Fibroblast of mammary gland (primary cell): ENCODE results near the gene FBXO36.

ENCODE experiments used
- DNase-seq: peaks from one replicate; pipeline ENCODE4 v3.0.0-alpha.2; 2010; ENCODE audit warnings: low read depth
- H3K4me3 ChIP-seq: 2 replicates; pipeline ENCODE4 v1.5.1; 2011; ENCODE audit warnings: low read depth, mild to moderate bottlenecking, low read length, moderate library complexity; ENCODE audit not compliant: control insufficient read depth
- TF ChIP-seq, protein P1 (sequence below): conservative IDR thresholded peaks from 2 replicates; pipeline ENCODE4 v1.5.1; 2011; ENCODE audit warnings: low read depth, low read length, inconsistent platforms; ENCODE audit not compliant: control insufficient read depth, insufficient read depth

The FBXO36 gene

DNA sequence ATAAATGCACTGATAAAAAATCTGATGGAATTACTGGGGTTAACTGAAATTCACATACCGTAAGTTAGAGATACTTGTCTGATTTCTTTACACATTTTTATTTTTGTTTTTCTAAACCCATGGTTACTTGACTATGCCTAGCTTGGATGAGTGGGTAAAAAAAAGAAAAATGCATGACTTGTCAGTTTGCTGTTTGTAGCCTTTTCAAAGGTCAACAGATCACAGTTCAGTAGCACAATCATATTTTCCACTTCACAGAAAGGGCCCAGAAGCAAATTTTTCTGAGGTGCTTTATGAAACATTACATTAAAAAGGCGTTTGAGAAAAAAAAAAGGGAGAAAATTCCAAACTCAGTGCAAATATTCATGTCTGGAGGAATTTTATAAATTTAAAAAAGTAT is 130.0 kb downstream of the FBXO36 start:
- DNase-seq, result no peak
- no peak overlapping the region for H3K4me3 ChIP-seq
- TF ChIP-seq, protein P1, sequence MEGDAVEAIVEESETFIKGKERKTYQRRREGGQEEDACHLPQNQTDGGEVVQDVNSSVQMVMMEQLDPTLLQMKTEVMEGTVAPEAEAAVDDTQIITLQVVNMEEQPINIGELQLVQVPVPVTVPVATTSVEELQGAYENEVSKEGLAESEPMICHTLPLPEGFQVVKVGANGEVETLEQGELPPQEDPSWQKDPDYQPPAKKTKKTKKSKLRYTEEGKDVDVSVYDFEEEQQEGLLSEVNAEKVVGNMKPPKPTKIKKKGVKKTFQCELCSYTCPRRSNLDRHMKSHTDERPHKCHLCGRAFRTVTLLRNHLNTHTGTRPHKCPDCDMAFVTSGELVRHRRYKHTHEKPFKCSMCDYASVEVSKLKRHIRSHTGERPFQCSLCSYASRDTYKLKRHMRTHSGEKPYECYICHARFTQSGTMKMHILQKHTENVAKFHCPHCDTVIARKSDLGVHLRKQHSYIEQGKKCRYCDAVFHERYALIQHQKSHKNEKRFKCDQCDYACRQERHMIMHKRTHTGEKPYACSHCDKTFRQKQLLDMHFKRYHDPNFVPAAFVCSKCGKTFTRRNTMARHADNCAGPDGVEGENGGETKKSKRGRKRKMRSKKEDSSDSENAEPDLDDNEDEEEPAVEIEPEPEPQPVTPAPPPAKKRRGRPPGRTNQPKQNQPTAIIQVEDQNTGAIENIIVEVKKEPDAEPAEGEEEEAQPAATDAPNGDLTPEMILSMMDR, result no peak

- TF ChIP-seq, protein P1, result no peak
- H3K4me3 ChIP-seq, result no peak overlapping the region
- peak; percentile 44 for DNase-seq
Measured at GRCh38 chr2:230053753-230054478, 131.6 kb downstream of the FBXO36 start.

GRCh38 chr2:230060672-230061293 is 138.5 kb downstream of the FBXO36 start:
- no peak overlapping the region for H3K4me3 ChIP-seq
- peak; percentile 15 for DNase-seq
- TF ChIP-seq, protein P1, result no peak
